ACC112 (cell line): ENCODE results near the gene LIX1.

Experiments used
- H2AFZ ChIP-seq: fragments of 200-600 bp; sonication (generic); one replicate; pipeline ENCODE4 v1.6.0; 2017; ENCODE audit warnings: antibody characterized with exemption, low read length; ENCODE audit not compliant: unreplicated experiment
- H3K27ac ChIP-seq: fragments of 200-600 bp; sonication (generic); 2 replicates; pipeline ENCODE4 v1.5.1; 2014; ENCODE audit warnings: low read depth, mild to moderate bottlenecking, antibody characterized with exemption, low read length, moderate library complexity
- H3K27me3 ChIP-seq: fragments of 200-600 bp; sonication (generic); 2 replicates; pipeline ENCODE4 v1.6.1; 2014; ENCODE audit warnings: mild to moderate bottlenecking, antibody characterized with exemption, low read length, moderate library complexity, mixed read lengths; ENCODE audit not compliant: insufficient read depth
- H3K36me3 ChIP-seq: fragments of 200-600 bp; sonication (generic); 2 replicates; pipeline ENCODE4 v1.6.1; 2016; ENCODE audit warnings: mild to moderate bottlenecking, antibody characterized with exemption, low read length, moderate library complexity, mixed read lengths; ENCODE audit not compliant: insufficient read depth
- H3K4me1 ChIP-seq: fragments of 200-600 bp; sonication (generic); one replicate; pipeline ENCODE4 v1.6.1; 2016; ENCODE audit warnings: low read length, mixed read lengths; ENCODE audit not compliant: insufficient read depth, unreplicated experiment, control insufficient read depth
- H3K4me3 ChIP-seq: fragments of 200-600 bp; sonication (generic); 2 replicates; pipeline ENCODE4 v1.5.1; 2014; ENCODE audit warnings: mild to moderate bottlenecking, low read depth, low read length
- H3K79me2 ChIP-seq: fragments of 200-600 bp; sonication (generic); one replicate; pipeline ENCODE4 v1.6.0; 2016; ENCODE audit warnings: low read length; ENCODE audit not compliant: control insufficient read depth, unreplicated experiment, insufficient read depth

The LIX1 gene

GRCh38 chr5:97076098-97076497 lies 66.3 kb downstream of the LIX1 start:
- Histone ChIP-seq H2AFZ (no peak overlapping the region), H3K4me3 (no peak overlapping the region), H3K79me2 (no peaks in the 10 kb centered on the region), H3K27ac (no peak overlapping the region), H3K36me3 (no peaks in the 10 kb centered on the region), H3K27me3 (no peaks in the 10 kb centered on the region), H3K4me1 (no peaks in the 10 kb centered on the region)

GRCh38 chr5:97075649-97076048 lies 66.8 kb downstream of the LIX1 start:
- Histone ChIP-seq H3K27me3 (no peaks in the 10 kb centered on the region), H2AFZ (no peak overlapping the region), H3K79me2 (no peaks in the 10 kb centered on the region)

GRCh38 chr5:97074859-97075489 lies 67.4 kb downstream of the LIX1 start:
- no peak overlapping the region for H2AFZ ChIP-seq
- no peak overlapping the region for H3K27ac ChIP-seq
- no peaks in the 10 kb centered on the region for H3K36me3 ChIP-seq
- H3K4me3 ChIP-seq, result no peak overlapping the region
- no peaks in the 10 kb centered on the region for H3K27me3 ChIP-seq
- no peaks in the 10 kb centered on the region for H3K79me2 ChIP-seq
- H3K4me1 ChIP-seq, result no peaks in the 10 kb centered on the region

More at GRCh38 chr5:97075649-97076048, 66.8 kb downstream of the LIX1 start:
- H3K27ac ChIP-seq, result no peak overlapping the region
- H3K4me1 ChIP-seq, result no peaks in the 10 kb centered on the region
- no peaks in the 10 kb centered on the region for H3K36me3 ChIP-seq
- no peak overlapping the region for H3K4me3 ChIP-seq

GRCh38 chr5:97073420-97073819 lies 69.0 kb downstream of the LIX1 start:
- H3K36me3 ChIP-seq, result no peaks in the 10 kb centered on the region

GRCh38 chr5:97072696-97073095 lies 69.7 kb downstream of the LIX1 start:
- no peaks in the 10 kb centered on the region for H3K36me3 ChIP-seq
- H3K4me1 ChIP-seq, result no peaks in the 10 kb centered on the region
- no peaks in the 10 kb centered on the region for H3K79me2 ChIP-seq
- H3K27me3 ChIP-seq, result no peaks in the 10 kb centered on the region
- H3K27ac ChIP-seq, result no peak overlapping the region
- H2AFZ ChIP-seq, result no peak overlapping the region
- no peak overlapping the region for H3K4me3 ChIP-seq

More at GRCh38 chr5:97073420-97073819, 69.0 kb downstream of the LIX1 start:
- Histone ChIP-seq H3K27me3 (no peaks in the 10 kb centered on the region), H3K79me2 (no peaks in the 10 kb centered on the region), H3K4me3 (no peak overlapping the region), H3K4me1 (no peaks in the 10 kb centered on the region), H3K27ac (no peak overlapping the region), H2AFZ (no peak overlapping the region)

- Histone ChIP-seq H3K36me3 (no peaks in the 10 kb centered on the region), H3K27me3 (no peaks in the 10 kb centered on the region), H3K27ac (no peak overlapping the region), H3K4me3 (no peak overlapping the region), H3K79me2 (no peaks in the 10 kb centered on the region), H3K4me1 (no peaks in the 10 kb centered on the region), H2AFZ (no peak overlapping the region)
Observed at GRCh38 chr5:97071993-97072392, 70.4 kb downstream of the LIX1 start.

GRCh38 chr5:97071101-97071500 lies 71.3 kb downstream of the LIX1 start:
- Histone ChIP-seq H3K27me3 (no peaks in the 10 kb centered on the region), H3K79me2 (no peaks in the 10 kb centered on the region), H3K27ac (no peak overlapping the region), H2AFZ (no peak overlapping the region), H3K36me3 (no peaks in the 10 kb centered on the region), H3K4me3 (no peak overlapping the region), H3K4me1 (no peaks in the 10 kb centered on the region)

- Histone ChIP-seq H2AFZ (no peak overlapping the region), H3K4me1 (no peaks in the 10 kb centered on the region), H3K79me2 (no peaks in the 10 kb centered on the region), H3K4me3 (no peak overlapping the region), H3K36me3 (no peaks in the 10 kb centered on the region), H3K27me3 (no peaks in the 10 kb centered on the region), H3K27ac (no peak overlapping the region)
Observed at GRCh38 chr5:97070234-97070633, 72.2 kb downstream of the LIX1 start.

- no peaks in the 10 kb centered on the region for H3K4me1 ChIP-seq
- H3K36me3 ChIP-seq, result no peaks in the 10 kb centered on the region
- no peak overlapping the region for H3K27ac ChIP-seq
- H3K27me3 ChIP-seq, result no peaks in the 10 kb centered on the region
- no peak overlapping the region for H3K4me3 ChIP-seq
- H2AFZ ChIP-seq, result no peak overlapping the region
- no peaks in the 10 kb centered on the region for H3K79me2 ChIP-seq
Observed at GRCh38 chr5:97067296-97067850, 75.0 kb downstream of the LIX1 start.

- H3K36me3 ChIP-seq, result no peaks in the 10 kb centered on the region
- H3K79me2 ChIP-seq, result no peaks in the 10 kb centered on the region
- H3K27ac ChIP-seq, result no peak overlapping the region
Observed at GRCh38 chr5:97065475-97065874, 76.9 kb downstream of the LIX1 start.

GRCh38 chr5:97063251-97063650 lies 79.2 kb downstream of the LIX1 start:
- no peaks in the 10 kb centered on the region for H3K79me2 ChIP-seq
- H3K4me1 ChIP-seq, result no peaks in the 10 kb centered on the region
- H2AFZ ChIP-seq, result no peak overlapping the region
- peaks cover 6% of the 10 kb centered on the region for H3K27me3 ChIP-seq
- no peak overlapping the region for H3K4me3 ChIP-seq
- no peaks in the 10 kb centered on the region for H3K36me3 ChIP-seq
- no peak overlapping the region for H3K27ac ChIP-seq

More at GRCh38 chr5:97065475-97065874, 76.9 kb downstream of the LIX1 start:
- no peaks in the 10 kb centered on the region for H3K4me1 ChIP-seq
- no peak overlapping the region for H3K4me3 ChIP-seq
- H3K27me3 ChIP-seq, result no peaks in the 10 kb centered on the region
- no peak overlapping the region for H2AFZ ChIP-seq
